SK-N-SH (cell line): ENCODE results near the gene ZHX3. TPM values are rescaled to one million over a fixed set of nuclear protein-coding genes. Genes with fewer than 3 reads are reported as not detected.

Experiments
- CTCF ChIA-PET: fragments of 300-600, 350-600 bp; formaldehyde crosslinking; extraction: SDS; loops from one replicate; lab custom pipeline; 2021; lab: Yijun Ruan, JAX
- POLR2A ChIA-PET: fragments of 350-600 bp; sonication (Branson Sonifier 250); formaldehyde crosslinking; extraction: SDS; loops from one replicate; lab custom pipeline; 2020; ENCODE audit warnings: antibody characterized with exemption, inconsistent platforms; lab: Yijun Ruan, JAX
- DNase-seq: peaks from one replicate; pipeline ENCODE4 v3.0.0; 2012
- H2AFZ ChIP-seq: fragments of 200-600 bp; sonication (generic); 2 replicates; pipeline ENCODE4 v1.8.1; 2016; ENCODE audit warnings: antibody characterized with exemption, mild to moderate bottlenecking, low read depth
- H3F3A ChIP-seq: fragments of 200-600 bp; sonication (generic); replicated peaks from 2 replicates; pipeline ENCODE3; 2016; ENCODE audit warnings: antibody characterized with exemption, mild to moderate bottlenecking; ENCODE audit not compliant: insufficient read depth
- H3K27ac ChIP-seq, 2 experiments: fragments of 200-500 bp in 1 of 2; fragments of 200-600 bp in 1 of 2; sonication (Bioruptor generic) in 1 of 2; sonication (generic), shearing (Covaris generic) in 1 of 2; 2 replicates each; pipeline versions ENCODE4 v1.5.1 to v1.6.1; 2014 to 2016; ENCODE audit warnings: low read depth in 2 of 2, inconsistent platforms in 1 of 2, low read length in 1 of 2, mild to moderate bottlenecking in 1 of 2, mixed read lengths in 1 of 2
- H3K27me3 ChIP-seq: fragments of 200-600 bp; sonication (generic), shearing (Covaris generic); 2 replicates; pipeline ENCODE4 v1.6.1; 2016; ENCODE audit warnings: mixed run types; ENCODE audit not compliant: insufficient read depth
- H3K36me3 ChIP-seq, 2 experiments: fragments of 200-500 bp in 1 of 2; fragments of 200-600 bp in 1 of 2; sonication (Bioruptor generic) in 1 of 2; sonication (generic) in 1 of 2; replicated peaks in 1 of 2; 2 replicates each; pipeline versions ENCODE3 to v1.5.1; 2014 to 2016; ENCODE audit warnings: low read length in 1 of 2, mild to moderate bottlenecking in 1 of 2; ENCODE audit not compliant: insufficient read depth in 2 of 2, control insufficient read depth in 1 of 2
- H3K4me1 ChIP-seq, 2 experiments: fragments of 200-500 bp in 1 of 2; fragments of 200-600 bp in 1 of 2; sonication (Bioruptor generic) in 1 of 2; sonication (generic), shearing (Covaris generic) in 1 of 2; 2 replicates each; pipeline versions ENCODE4 v1.5.1 to v1.6.1; 2014 to 2016; ENCODE audit warnings: low read depth in 1 of 2, low read length in 1 of 2, mixed run types in 1 of 2; ENCODE audit not compliant: insufficient read depth in 2 of 2, control insufficient read depth in 1 of 2
- H3K4me2 ChIP-seq: fragments of 200-600 bp; sonication (generic), shearing (Covaris generic); 2 replicates; pipeline ENCODE4 v1.6.1; 2017; ENCODE audit warnings: mixed run types
- H3K4me3 ChIP-seq, 2 experiments: fragments of 200-500 bp in 1 of 2; fragments of 200-600 bp in 1 of 2; sonication (Bioruptor generic) in 1 of 2; sonication (generic), shearing (Covaris generic) in 1 of 2; 2 replicates each; pipeline versions ENCODE4 v1.5.1 to v1.8.1; 2014 to 2016; ENCODE audit warnings: low read depth in 2 of 2, inconsistent platforms in 1 of 2, low read length in 1 of 2, mild to moderate bottlenecking in 1 of 2, mixed read lengths in 1 of 2, moderate library complexity in 1 of 2
- H3K79me2 ChIP-seq: fragments of 200-600 bp; sonication (generic); 2 replicates; pipeline ENCODE4 v1.8.1; 2017; ENCODE audit warnings: mild to moderate bottlenecking; ENCODE audit not compliant: insufficient read depth
- H3K9ac ChIP-seq: fragments of 200-600 bp; sonication (generic); 2 replicates; pipeline ENCODE4 v1.6.1; 2017; ENCODE audit warnings: mixed run types
- H3K9me2 ChIP-seq: fragments of 200-600 bp; sonication (generic); 2 replicates; pipeline ENCODE4 v1.6.1; 2017; ENCODE audit warnings: mixed run types
- H3K9me3 ChIP-seq: fragments of 200-600 bp; sonication (generic); 2 replicates; pipeline ENCODE4 v1.6.1; 2017; ENCODE audit warnings: mixed run types, mild to moderate bottlenecking, moderate library complexity
- H4K20me1 ChIP-seq: fragments of 200-600 bp; sonication (generic); 2 replicates; pipeline ENCODE4 v1.6.1; 2017; ENCODE audit warnings: mild to moderate bottlenecking, mixed run types; ENCODE audit not compliant: insufficient read depth
- CHD2 ChIP-seq: fragments of 150-350 bp; IDR thresholded peaks from 2 replicates; pipeline ENCODE4 v1.6.1; 2018; ENCODE audit warnings: low read length; ENCODE audit not compliant: partially characterized antibody
- EP300 ChIP-seq, 2 experiments: IDR thresholded peaks; 2 replicates each; pipeline versions ENCODE4 v1.4.0 to v1.6.1; 2012; ENCODE audit warnings: borderline replicate concordance in 1 of 2, low read depth in 1 of 2, low read length in 1 of 2
- EZH2phosphoT487 ChIP-seq: fragments of 200-600 bp; sonication (generic); IDR thresholded peaks from 2 replicates; pipeline ENCODE4 v1.6.1; 2017; ENCODE audit warnings: low read depth, mixed run types, mild to moderate bottlenecking, antibody characterized with exemption, moderate library complexity, borderline replicate concordance
- FOSL2 ChIP-seq: IDR thresholded peaks from 2 replicates; pipeline ENCODE4 v1.4.0; 2012; ENCODE audit warnings: low read depth, mild to moderate bottlenecking, moderate library complexity, borderline replicate concordance
- FOXM1 ChIP-seq: IDR thresholded peaks from 2 replicates; pipeline ENCODE4 v1.4.0; 2012; ENCODE audit warnings: low read depth, mild to moderate bottlenecking
- GABPA ChIP-seq: IDR thresholded peaks from 2 replicates; pipeline ENCODE4 v1.4.0; 2012; ENCODE audit warnings: low read depth, mild to moderate bottlenecking
- GATA2 ChIP-seq: sonication (generic); formaldehyde crosslinking; IDR thresholded peaks from 2 replicates; pipeline ENCODE4 v1.5.0; 2020; ENCODE audit warnings: mild to moderate bottlenecking, missing genetic modification reagents
- MXI1 ChIP-seq: IDR thresholded peaks from 2 replicates; pipeline ENCODE4 v1.6.1; 2012; ENCODE audit warnings: mild to moderate bottlenecking, low read depth, low read length, improper control_type of control experiment
- RCOR1 ChIP-seq: fragments of 150-350 bp; IDR thresholded peaks from 2 replicates; pipeline ENCODE4 v1.6.1; 2017; ENCODE audit warnings: antibody characterized with exemption, low read length
- RXRA ChIP-seq: IDR thresholded peaks from 2 replicates; pipeline ENCODE4 v1.4.0; 2012; ENCODE audit warnings: low read depth, mild to moderate bottlenecking, borderline replicate concordance
- SMC3 ChIP-seq: IDR thresholded peaks from 2 replicates; pipeline ENCODE4 v1.6.1; 2012; ENCODE audit warnings: low read depth, low read length, improper control_type of control experiment
- TEAD4 ChIP-seq: IDR thresholded peaks from 2 replicates; pipeline ENCODE4 v1.4.0; 2012; ENCODE audit warnings: mild to moderate bottlenecking, borderline replicate concordance; ENCODE audit not compliant: insufficient read depth
- YY1 ChIP-seq: IDR thresholded peaks from 2 replicates; pipeline ENCODE4 v1.4.0; 2012; ENCODE audit warnings: low read depth, mild to moderate bottlenecking
- WGBS: methylation state at CpG from one replicate; pipeline ENCODE4 v1.1.6; 2017; ENCODE audit warnings: low lambda C conversion rate; 5-methylcytosine and 5-hydroxymethylcytosine counted together
- polyA plus RNA-seq, 3 experiments: library from polyadenylated mRNA; depleted of rRNA; stranded (reverse); fragments of >200 nt; gene quantifications; 2 replicates each; pipeline ENCODE4 v1.2.3, GENCODE V29; 2012
- TF ChIP-seq, protein P1 (sequence below): fragments of 150-350 bp; IDR thresholded peaks from 2 replicates; pipeline ENCODE4 v1.6.1; 2017; ENCODE audit warnings: antibody characterized with exemption, low read length, low read depth, borderline replicate concordance
- TF ChIP-seq, protein P2 (sequence below): IDR thresholded peaks from 2 replicates; pipeline ENCODE4 v1.4.0; 2012; ENCODE audit warnings: low read depth, borderline replicate concordance

Gene ZHX3
- polyA plus RNA-seq, 1 of the 3 experiments (the other 2 are of a cell fraction) = 6.0 TPM

DNA sequence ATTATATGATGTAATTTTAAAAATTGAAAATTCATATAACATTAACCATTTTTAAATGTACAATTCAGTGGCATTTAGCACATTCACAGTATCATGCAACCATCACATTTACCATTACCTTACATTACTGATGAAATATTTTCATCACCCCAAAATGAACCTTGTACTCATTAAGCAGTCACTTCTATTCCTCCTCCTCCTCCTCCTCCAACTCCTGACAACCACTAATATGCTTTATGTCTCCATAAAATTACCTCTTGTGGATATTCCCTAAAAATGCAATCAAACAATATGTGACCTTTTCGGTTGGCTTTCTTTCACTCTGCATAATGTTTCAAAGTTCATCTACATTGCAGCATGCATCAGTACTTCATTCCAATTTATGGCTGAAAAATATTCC is 45.2 kb downstream of the ZHX3 start:
- 39% methylated on average over 1 of the region's 1 CpG for WGBS

DNA sequence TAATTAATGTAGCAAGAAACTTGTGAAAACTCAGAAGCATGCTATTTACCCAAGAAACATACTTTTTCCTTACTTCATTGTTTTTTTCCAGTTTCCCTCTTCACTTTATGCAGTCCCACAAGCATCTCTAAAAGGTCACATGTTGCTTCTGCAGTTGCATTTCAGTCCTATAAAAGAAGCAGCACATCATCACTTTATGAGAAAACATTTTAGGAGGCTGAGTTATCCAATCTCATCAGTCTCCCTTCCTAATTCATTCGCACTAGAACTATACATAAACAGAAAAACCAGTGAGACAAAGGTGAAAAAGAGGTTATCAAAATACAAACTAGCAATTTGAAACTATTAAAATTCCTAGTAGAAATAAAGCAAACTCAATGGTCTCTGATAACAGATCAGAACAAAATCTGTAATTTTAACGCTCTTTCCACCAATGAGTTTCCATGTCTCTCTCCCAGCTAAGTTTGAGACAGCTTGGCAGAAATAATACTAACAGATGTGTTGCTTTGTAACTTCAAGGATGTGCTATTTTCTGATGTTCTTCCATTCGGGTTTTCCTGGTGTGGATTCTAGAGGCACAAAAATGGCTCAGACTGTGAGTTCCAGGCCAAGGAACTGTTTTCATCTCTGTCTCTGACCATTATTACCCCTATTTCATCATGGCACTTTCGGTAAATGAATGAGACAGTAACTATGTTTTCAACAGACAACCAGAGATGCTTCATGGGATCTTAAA is 48.4 kb downstream of the ZHX3 start:
- Histone ChIP-seq H3K4me2 (no peak overlapping the region), H4K20me1 (no peaks in the 10 kb centered on the region), H3K9me2 (no peaks in the 10 kb centered on the region), H3K4me1 (no peaks in the 10 kb centered on the region; a peak in 1 of 4 replicates), H3K27me3 (no peaks in the 10 kb centered on the region), H3K36me3 (peaks cover 3 to 9% of the 10 kb centered on the region in 2 experiments), H3K27ac (no peak overlapping the region), H3K9me3 (no peaks in the 10 kb centered on the region), H3K79me2 (peaks cover 21% of the 10 kb centered on the region; the same call in 1 of the 2 replicates), H3F3A (peaks cover 6% of the 10 kb centered on the region)
- POLR2A ChIA-PET = no interaction called here
- WGBS = 94% methylated on average over 4 of the region's 4 CpGs
- TF ChIP-seq CHD2 (no peak), GATA2 (CRISPR knock-in tag) (no peak), FOXM1 (no peak), FOSL2 (no peak), SMC3 (no peak), EZH2phosphoT487 (no peak), EP300 (IDR thresholded peaks at IDR 0.05; ENCODE audit: borderline replicate concordance in 1 of 2, low read depth in 1 of 2, low read length in 1 of 2) (no peak), TEAD4 (no peak), MXI1 (no peak), RXRA (no peak)
- TF ChIP-seq, protein P1, sequence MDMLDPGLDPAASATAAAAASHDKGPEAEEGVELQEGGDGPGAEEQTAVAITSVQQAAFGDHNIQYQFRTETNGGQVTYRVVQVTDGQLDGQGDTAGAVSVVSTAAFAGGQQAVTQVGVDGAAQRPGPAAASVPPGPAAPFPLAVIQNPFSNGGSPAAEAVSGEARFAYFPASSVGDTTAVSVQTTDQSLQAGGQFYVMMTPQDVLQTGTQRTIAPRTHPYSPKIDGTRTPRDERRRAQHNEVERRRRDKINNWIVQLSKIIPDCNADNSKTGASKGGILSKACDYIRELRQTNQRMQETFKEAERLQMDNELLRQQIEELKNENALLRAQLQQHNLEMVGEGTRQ = no peak
- TF ChIP-seq, protein P2, sequence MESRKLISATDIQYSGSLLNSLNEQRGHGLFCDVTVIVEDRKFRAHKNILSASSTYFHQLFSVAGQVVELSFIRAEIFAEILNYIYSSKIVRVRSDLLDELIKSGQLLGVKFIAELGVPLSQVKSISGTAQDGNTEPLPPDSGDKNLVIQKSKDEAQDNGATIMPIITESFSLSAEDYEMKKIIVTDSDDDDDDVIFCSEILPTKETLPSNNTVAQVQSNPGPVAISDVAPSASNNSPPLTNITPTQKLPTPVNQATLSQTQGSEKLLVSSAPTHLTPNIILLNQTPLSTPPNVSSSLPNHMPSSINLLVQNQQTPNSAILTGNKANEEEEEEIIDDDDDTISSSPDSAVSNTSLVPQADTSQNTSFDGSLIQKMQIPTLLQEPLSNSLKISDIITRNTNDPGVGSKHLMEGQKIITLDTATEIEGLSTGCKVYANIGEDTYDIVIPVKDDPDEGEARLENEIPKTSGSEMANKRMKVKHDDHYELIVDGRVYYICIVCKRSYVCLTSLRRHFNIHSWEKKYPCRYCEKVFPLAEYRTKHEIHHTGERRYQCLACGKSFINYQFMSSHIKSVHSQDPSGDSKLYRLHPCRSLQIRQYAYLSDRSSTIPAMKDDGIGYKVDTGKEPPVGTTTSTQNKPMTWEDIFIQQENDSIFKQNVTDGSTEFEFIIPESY = no peak
- TF ChIP-seq, all 33 proteins: peak for 0
- H3K4me3 ChIP-seq = no peak overlapping the region
- no peak for DNase-seq
- CTCF ChIA-PET = no interaction called here
- no peak overlapping the region for H3K9ac ChIP-seq
- no peak overlapping the region for H2AFZ ChIP-seq

More for the DNA sequence above, 45.2 kb downstream of the ZHX3 start:
- Histone ChIP-seq H3K27ac (no peak overlapping the region), H3K9me3 (no peaks in the 10 kb centered on the region), H3K9ac (no peak overlapping the region), H3K4me2 (no peak overlapping the region), H3K9me2 (no peaks in the 10 kb centered on the region), H3K27me3 (no peaks in the 10 kb centered on the region), H2AFZ (no peak overlapping the region), H3K36me3 (peaks cover 3 to 12% of the 10 kb centered on the region in 2 experiments), H3K4me1 (no peaks in the 10 kb centered on the region; a peak in 1 of 4 replicates), H3F3A (peaks cover 6% of the 10 kb centered on the region), H3K4me3 (no peak overlapping the region), H3K79me2 (peaks cover 21% of the 10 kb centered on the region; the same call in 1 of the 2 replicates), H4K20me1 (no peaks in the 10 kb centered on the region)
- DNase-seq = no peak
- POLR2A ChIA-PET = no interaction called here
- CTCF ChIA-PET = interaction anchor here (1.2 to 1.4 kb wide), 2 partner anchors 26 to 40 kb away, joined by 3 read pairs; no protein-coding TSS in a partner anchor
- TF ChIP-seq GABPA = no peak
- TF ChIP-seq TEAD4 = no peak
- no peak for TF ChIP-seq RCOR1
- TF ChIP-seq YY1 = no peak
